ENCODE data around the gene NGF. TPM values are rescaled to one million over a fixed set of nuclear protein-coding genes. Genes with fewer than 3 reads are reported as not detected.
"Not testable (repeated sequence)": the region's sequence is repeated elsewhere in the genome, so short reads cannot be mapped to it uniquely, and the experiment has no call there.

NGF gene
- polyA plus RNA-seq (2013, experiment 1 of 2), result 0.45 TPM
- 0.41 TPM for polyA plus RNA-seq (2013, experiment 2 of 2)

DNA sequence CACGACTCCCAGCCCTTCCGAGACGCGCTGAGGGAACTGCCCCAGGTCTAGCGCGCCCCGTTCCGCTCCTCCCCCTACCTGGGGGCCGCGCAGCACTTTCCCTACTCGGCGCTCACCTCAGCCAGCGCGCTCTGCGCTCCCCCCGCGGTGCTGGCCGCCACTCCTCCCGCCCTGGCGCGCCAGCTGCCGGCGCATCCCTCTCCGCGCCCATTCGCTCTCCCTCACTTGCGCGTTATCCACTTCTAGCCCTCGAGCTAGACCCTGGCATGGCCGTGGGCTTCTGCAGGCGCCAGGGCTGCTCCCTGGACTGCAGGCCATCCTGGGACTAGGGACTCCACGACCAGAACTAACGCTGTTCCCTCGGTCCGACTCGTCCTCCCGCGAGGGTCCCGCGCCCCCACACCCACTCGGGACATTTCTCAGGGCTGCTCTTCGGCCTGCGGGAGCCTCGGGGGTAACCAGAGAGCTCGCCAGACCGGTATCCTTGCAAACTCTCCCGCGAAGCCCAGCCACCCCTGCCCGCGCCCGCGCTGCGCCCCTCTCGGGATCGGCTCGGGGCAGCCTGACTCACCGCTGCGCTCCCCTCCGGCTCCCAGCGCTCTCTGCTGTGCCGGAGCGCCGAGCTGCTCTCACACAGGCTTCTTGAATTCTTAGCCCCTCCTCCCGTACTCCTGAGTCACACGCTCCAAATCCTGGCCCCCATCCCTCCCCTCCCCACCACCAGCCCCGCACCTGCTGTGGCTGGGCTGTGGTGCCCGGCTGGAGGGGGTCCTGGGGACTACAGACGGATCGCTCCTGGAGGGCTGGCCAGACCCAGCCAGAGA lies at the start of gene NGF:
NGF (minus strand) TSS at position 617 of the 824 bp plus-strand sequence. CDS start 51,454 bp downstream, outside the sequence.
- Histone ChIP-seq H4K5ac (ENCODE audit: low read length) (no peak within 1 kb of the TSS), H3K4ac (ENCODE audit: low read depth, low read length) (no peak within 1 kb of the TSS), H3K36me3 (ENCODE audit: control insufficient read depth, insufficient read depth, low read length) (no peaks in the 10 kb centered on the region), H3K27me3 (ENCODE audit: insufficient read depth, low read length, poor library complexity) (peaks cover 9% of the 10 kb centered on the region), H2BK15ac (replicated peaks; ENCODE audit: low read depth) (no peak within 1 kb of the TSS), H3K79me1 (ENCODE audit: low read length) (no peaks in the 10 kb centered on the region), H3K56ac (ENCODE audit: low read length) (peak within 1 kb of the TSS; percentile 90), H3K9ac (ENCODE audit: low read length) (peak within 1 kb of the TSS; percentile 72), H3K79me2 (ENCODE audit: control insufficient read depth, insufficient read depth, low read length) (no peaks in the 10 kb centered on the region), H3K4me2 (ENCODE audit: low read length) (peak within 1 kb of the TSS; percentile 100), H3K27ac (ENCODE audit: low read depth, low read length) (no peak within 1 kb of the TSS), H2BK5ac (ENCODE audit: low read length) (no peak within 1 kb of the TSS), H3K4me3 (ENCODE audit: low read length) (peak within 1 kb of the TSS; percentile 58), H4K8ac (ENCODE audit: low read depth, low read length) (no peak within 1 kb of the TSS), H3K4me1 (ENCODE audit: control insufficient read depth, low read depth, low read length) (no peaks in the 10 kb centered on the region), H3K18ac (ENCODE audit: low read length) (peak within 1 kb of the TSS; percentile 22), H3K23ac (ENCODE audit: low read length) (peak within 1 kb of the TSS; percentile 89), H2BK120ac (ENCODE audit: low read depth, low read length) (no peak within 1 kb of the TSS), H2AK5ac (ENCODE audit: low read length) (no peak within 1 kb of the TSS)
- peak; percentile 89 for DNase-seq
- no CpG with 5 or more reads among the region's 69 CpGs for whole genome bisulfite sequencing (ENCODE audit: extremely low coverage, insufficient coverage, low lambda C conversion rate)

DNA sequence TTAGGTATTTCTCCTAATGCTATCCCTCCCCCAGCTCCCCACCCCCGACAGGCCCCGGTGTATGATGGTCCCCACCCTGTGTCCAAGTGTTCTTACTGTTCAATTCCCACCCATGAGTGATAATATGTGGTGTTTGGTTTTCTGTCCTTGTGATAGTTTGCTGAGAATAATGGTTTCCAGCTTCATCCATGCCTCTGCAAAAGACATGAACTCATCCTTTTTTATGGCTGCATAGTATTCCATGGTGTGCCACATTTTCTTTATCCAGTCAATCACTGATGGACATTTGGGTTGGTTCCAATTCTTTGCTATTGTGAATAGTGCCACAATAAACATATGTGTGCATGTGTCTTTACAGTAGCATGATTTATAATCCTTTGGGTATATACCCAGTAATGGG lies 45.4 kb upstream of the NGF start:
- H3K4ac ChIP-seq (ENCODE audit: low read depth, low read length); H3K4me2 ChIP-seq (ENCODE audit: low read length); H3K23ac ChIP-seq (ENCODE audit: low read length); H3K79me1 ChIP-seq (ENCODE audit: low read length); H3K27ac ChIP-seq (ENCODE audit: low read depth, low read length); H2AK5ac ChIP-seq (ENCODE audit: low read length); H4K8ac ChIP-seq (ENCODE audit: low read depth, low read length); H3K36me3 ChIP-seq (ENCODE audit: control insufficient read depth, insufficient read depth, low read length); H3K9ac ChIP-seq (ENCODE audit: low read length); H2BK120ac ChIP-seq (ENCODE audit: low read depth, low read length); H3K4me3 ChIP-seq (ENCODE audit: low read length); H3K18ac ChIP-seq (ENCODE audit: low read length); H3K56ac ChIP-seq (ENCODE audit: low read length); H3K4me1 ChIP-seq (ENCODE audit: control insufficient read depth, low read depth, low read length); H3K79me2 ChIP-seq (ENCODE audit: control insufficient read depth, insufficient read depth, low read length); H2BK5ac ChIP-seq (ENCODE audit: low read length); DNase-seq; H3K27me3 ChIP-seq (ENCODE audit: insufficient read depth, low read length, poor library complexity); H2BK15ac ChIP-seq (replicated peaks; ENCODE audit: low read depth); H4K5ac ChIP-seq (ENCODE audit: low read length): not testable (repeated sequence)
- no CpG with 5 or more reads among the region's 2 CpGs for WGBS (ENCODE audit: extremely low coverage, insufficient coverage, low lambda C conversion rate)

DNA sequence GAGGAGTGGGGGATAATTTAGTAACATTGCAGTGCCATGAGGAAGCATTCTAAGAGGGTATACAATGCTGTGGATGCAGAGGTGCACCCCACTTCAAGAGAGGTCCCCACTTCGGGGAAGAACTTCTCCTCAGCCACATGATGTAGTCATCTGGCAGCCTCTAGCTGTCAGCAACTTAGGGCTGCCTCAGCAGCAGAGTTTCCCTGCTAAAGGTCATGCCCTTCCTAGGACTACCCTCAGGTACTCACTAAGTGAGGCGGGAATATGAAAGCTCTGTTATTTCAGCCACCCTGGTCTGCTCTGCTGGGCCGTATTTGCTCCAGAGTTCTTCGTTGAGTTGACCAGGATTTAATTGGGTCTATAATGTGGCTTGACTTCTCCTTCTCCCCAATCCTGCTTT lies 41.9 kb upstream of the NGF start:
- no peak overlapping the region for H3K23ac ChIP-seq (ENCODE audit: low read length)
- H2BK15ac ChIP-seq (replicated peaks; ENCODE audit: low read depth), result no peak overlapping the region
- no peak overlapping the region for H2AK5ac ChIP-seq (ENCODE audit: low read length)
- H3K9ac ChIP-seq (ENCODE audit: low read length), result no peak overlapping the region
- H3K27me3 ChIP-seq (ENCODE audit: insufficient read depth, low read length, poor library complexity), result no peaks in the 10 kb centered on the region
- H3K36me3 ChIP-seq (ENCODE audit: control insufficient read depth, insufficient read depth, low read length), result no peaks in the 10 kb centered on the region
- no peak overlapping the region for H2BK120ac ChIP-seq (ENCODE audit: low read depth, low read length)
- no peak overlapping the region for H3K27ac ChIP-seq (ENCODE audit: low read depth, low read length)
- H4K8ac ChIP-seq (ENCODE audit: low read depth, low read length), result no peak overlapping the region
- no peaks in the 10 kb centered on the region for H3K4me1 ChIP-seq (ENCODE audit: control insufficient read depth, low read depth, low read length)
- H3K4ac ChIP-seq (ENCODE audit: low read depth, low read length), result no peak overlapping the region
- H3K79me2 ChIP-seq (ENCODE audit: control insufficient read depth, insufficient read depth, low read length), result no peaks in the 10 kb centered on the region
- no peak overlapping the region for H4K5ac ChIP-seq (ENCODE audit: low read length)
- H3K56ac ChIP-seq (ENCODE audit: low read length), result no peak overlapping the region
- H2BK5ac ChIP-seq (ENCODE audit: low read length), result no peak overlapping the region
- no peaks in the 10 kb centered on the region for H3K79me1 ChIP-seq (ENCODE audit: low read length)
- H3K4me3 ChIP-seq (ENCODE audit: low read length), result no peak overlapping the region
- no peak overlapping the region for H3K4me2 ChIP-seq (ENCODE audit: low read length)
- no peak overlapping the region for H3K18ac ChIP-seq (ENCODE audit: low read length)
- WGBS (ENCODE audit: extremely low coverage, insufficient coverage, low lambda C conversion rate), result no CpG with 5 or more reads among the region's 4 CpGs
- no peak for DNase-seq

DNA sequence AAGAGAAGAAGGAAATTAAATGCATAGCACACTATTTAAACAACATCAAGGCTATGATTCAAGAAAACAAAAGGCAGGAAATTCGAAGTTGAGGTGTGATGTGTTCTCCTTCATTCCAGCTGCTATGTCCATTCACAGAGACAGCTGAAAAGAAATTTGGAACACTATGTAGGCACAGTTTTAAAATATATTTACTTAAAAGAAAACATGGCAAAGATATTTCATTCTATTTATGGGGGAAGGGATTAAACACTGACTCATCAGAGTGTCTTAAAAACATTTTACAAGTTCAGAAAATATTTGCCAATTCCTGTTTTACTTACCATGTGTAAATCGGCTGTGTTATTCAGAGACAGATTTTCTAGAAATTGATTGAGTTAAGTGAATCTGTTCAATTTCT lies 39.4 kb upstream of the NGF start:
- Histone ChIP-seq H3K9ac (ENCODE audit: low read length) (no peak overlapping the region), H3K79me2 (ENCODE audit: control insufficient read depth, insufficient read depth, low read length) (no peaks in the 10 kb centered on the region), H2AK5ac (ENCODE audit: low read length) (no peak overlapping the region), H3K4me1 (ENCODE audit: control insufficient read depth, low read depth, low read length) (no peaks in the 10 kb centered on the region), H3K27me3 (ENCODE audit: insufficient read depth, low read length, poor library complexity) (no peaks in the 10 kb centered on the region), H3K27ac (ENCODE audit: low read depth, low read length) (no peak overlapping the region), H3K4ac (ENCODE audit: low read depth, low read length) (no peak overlapping the region), H4K5ac (ENCODE audit: low read length) (no peak overlapping the region), H3K79me1 (ENCODE audit: low read length) (no peaks in the 10 kb centered on the region), H2BK5ac (ENCODE audit: low read length) (no peak overlapping the region), H3K56ac (ENCODE audit: low read length) (no peak overlapping the region), H2BK120ac (ENCODE audit: low read depth, low read length) (no peak overlapping the region), H2BK15ac (replicated peaks; ENCODE audit: low read depth) (no peak overlapping the region), H3K36me3 (ENCODE audit: control insufficient read depth, insufficient read depth, low read length) (no peaks in the 10 kb centered on the region), H3K18ac (ENCODE audit: low read length) (no peak overlapping the region), H3K4me3 (ENCODE audit: low read length) (no peak overlapping the region), H3K4me2 (ENCODE audit: low read length) (no peak overlapping the region), H3K23ac (ENCODE audit: low read length) (no peak overlapping the region), H4K8ac (ENCODE audit: low read depth, low read length) (no peak overlapping the region)
- DNase-seq, result no peak
- no CpG with 5 or more reads among the region's 2 CpGs for WGBS (ENCODE audit: extremely low coverage, insufficient coverage, low lambda C conversion rate)

DNA sequence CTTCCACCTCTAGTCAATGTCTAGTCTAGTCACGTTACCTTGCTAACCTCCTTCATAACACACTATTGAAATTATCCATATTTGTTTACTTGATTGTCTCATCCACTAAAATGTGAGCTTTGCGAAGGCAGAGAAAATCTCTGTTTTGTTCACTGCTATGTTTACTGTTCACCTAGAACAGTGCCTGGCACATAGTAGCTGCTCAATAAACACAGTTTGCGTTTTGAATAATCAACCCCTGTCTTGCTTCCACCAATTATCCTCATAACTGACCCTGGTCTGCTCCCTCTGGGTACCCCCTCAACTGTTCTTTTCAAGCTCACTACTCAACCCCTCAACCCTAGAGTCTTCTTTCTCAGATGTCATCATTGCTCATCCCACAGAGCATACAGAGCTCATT lies 36.5 kb upstream of the NGF start:
- WGBS (ENCODE audit: extremely low coverage, insufficient coverage, low lambda C conversion rate), result no CpG with 5 or more reads among the region's 3 CpGs
- no peak overlapping the region for H2AK5ac ChIP-seq (ENCODE audit: low read length)
- no peak overlapping the region for H4K5ac ChIP-seq (ENCODE audit: low read length)
- no peak overlapping the region for H3K9ac ChIP-seq (ENCODE audit: low read length)
- H3K27ac ChIP-seq (ENCODE audit: low read depth, low read length), result no peak overlapping the region
- no peak overlapping the region for H3K18ac ChIP-seq (ENCODE audit: low read length)
- no peak overlapping the region for H3K56ac ChIP-seq (ENCODE audit: low read length)
- no peak overlapping the region for H2BK5ac ChIP-seq (ENCODE audit: low read length)
- no peaks in the 10 kb centered on the region for H3K4me1 ChIP-seq (ENCODE audit: control insufficient read depth, low read depth, low read length)
- H3K23ac ChIP-seq (ENCODE audit: low read length), result no peak overlapping the region
- no peak overlapping the region for H3K4me3 ChIP-seq (ENCODE audit: low read length)
- no peaks in the 10 kb centered on the region for H3K79me2 ChIP-seq (ENCODE audit: control insufficient read depth, insufficient read depth, low read length)
- no peak overlapping the region for H4K8ac ChIP-seq (ENCODE audit: low read depth, low read length)
- no peak overlapping the region for H3K4me2 ChIP-seq (ENCODE audit: low read length)
- no peak overlapping the region for H2BK120ac ChIP-seq (ENCODE audit: low read depth, low read length)
- no peak for DNase-seq
- no peak overlapping the region for H3K4ac ChIP-seq (ENCODE audit: low read depth, low read length)
- no peak overlapping the region for H2BK15ac ChIP-seq (replicated peaks; ENCODE audit: low read depth)
- no peaks in the 10 kb centered on the region for H3K27me3 ChIP-seq (ENCODE audit: insufficient read depth, low read length, poor library complexity)
- no peaks in the 10 kb centered on the region for H3K36me3 ChIP-seq (ENCODE audit: control insufficient read depth, insufficient read depth, low read length)
- H3K79me1 ChIP-seq (ENCODE audit: low read length), result no peaks in the 10 kb centered on the region

DNA sequence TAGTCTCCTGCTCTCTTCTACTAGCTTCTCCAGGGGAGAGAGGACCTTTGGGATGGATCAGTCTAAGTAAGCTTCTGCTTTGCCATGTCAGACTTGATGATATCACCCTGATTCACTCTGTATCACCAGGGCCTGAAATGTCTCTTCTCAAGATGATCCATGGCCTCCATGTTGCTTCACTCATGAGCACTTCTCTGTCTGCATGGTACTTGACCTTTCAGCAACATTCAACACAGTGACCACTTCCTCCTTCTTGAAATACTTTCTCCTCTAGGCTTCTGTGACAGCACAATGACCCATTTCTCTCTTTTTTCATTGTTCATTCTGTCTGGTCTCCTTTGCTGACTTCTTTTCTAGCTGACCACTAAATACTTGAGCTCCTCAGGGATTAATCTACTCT lies 35.3 kb upstream of the NGF start:
- Histone ChIP-seq H2BK5ac (ENCODE audit: low read length) (no peak overlapping the region), H3K9ac (ENCODE audit: low read length) (no peak overlapping the region), H3K27me3 (ENCODE audit: insufficient read depth, low read length, poor library complexity) (no peaks in the 10 kb centered on the region), H3K4me3 (ENCODE audit: low read length) (no peak overlapping the region), H3K27ac (ENCODE audit: low read depth, low read length) (no peak overlapping the region), H4K8ac (ENCODE audit: low read depth, low read length) (no peak overlapping the region), H2BK120ac (ENCODE audit: low read depth, low read length) (no peak overlapping the region), H3K4ac (ENCODE audit: low read depth, low read length) (no peak overlapping the region), H3K79me1 (ENCODE audit: low read length) (no peaks in the 10 kb centered on the region), H4K5ac (ENCODE audit: low read length) (no peak overlapping the region), H2AK5ac (ENCODE audit: low read length) (no peak overlapping the region), H3K56ac (ENCODE audit: low read length) (no peak overlapping the region), H3K79me2 (ENCODE audit: control insufficient read depth, insufficient read depth, low read length) (no peaks in the 10 kb centered on the region), H3K36me3 (ENCODE audit: control insufficient read depth, insufficient read depth, low read length) (no peaks in the 10 kb centered on the region), H3K4me2 (ENCODE audit: low read length) (no peak overlapping the region), H2BK15ac (replicated peaks; ENCODE audit: low read depth) (no peak overlapping the region), H3K4me1 (ENCODE audit: control insufficient read depth, low read depth, low read length) (no peaks in the 10 kb centered on the region), H3K18ac (ENCODE audit: low read length) (no peak overlapping the region), H3K23ac (ENCODE audit: low read length) (no peak overlapping the region)
- no peak for DNase-seq
